Spleen (tissue), 7 donors: ENCODE results near the gene ROR1.

ENCODE experiments used
- POLR2A ChIP-seq, 3 donors: fragments of 450-650 bp; IDR thresholded peaks; one replicate each; pipeline ENCODE4 v1.5.1; 2017; ENCODE audit warnings: antibody characterized with exemption in 3 of 3, mild to moderate bottlenecking in 1 of 3
- POLR2AphosphoS5 ChIP-seq, 3 donors: sonication (generic); formaldehyde crosslinking; IDR thresholded peaks; one replicate each; pipeline ENCODE4 v1.5.1; 2017; ENCODE audit warnings: antibody characterized with exemption in 3 of 3
- TF ChIP-seq, protein P1 (sequence below), 11 experiments: fragments of 200-600 bp in 7 of 11; fragments of 450-650 bp in 4 of 11; sonication (generic) in 4 of 11; IDR thresholded peaks in 8 of 11; conservative IDR thresholded peaks in 3 of 11; 1 replicate in 7 of 11; 2 replicates in 4 of 11; pipeline versions ENCODE4 v1.4.0 to v1.8.0; 2016 to 2021; ENCODE audit warnings: antibody characterized with exemption in 11 of 11, inconsistent platforms in 4 of 11, mild to moderate bottlenecking in 1 of 11
- donor health status: DM: no; HTN: no; CAD: no; lungs with moderate emphysema.
- donor health status: DM: no; HTN: no; CAD: no.
- donor health status: DM: no; HTN: no; CAD: no.

DNA sequence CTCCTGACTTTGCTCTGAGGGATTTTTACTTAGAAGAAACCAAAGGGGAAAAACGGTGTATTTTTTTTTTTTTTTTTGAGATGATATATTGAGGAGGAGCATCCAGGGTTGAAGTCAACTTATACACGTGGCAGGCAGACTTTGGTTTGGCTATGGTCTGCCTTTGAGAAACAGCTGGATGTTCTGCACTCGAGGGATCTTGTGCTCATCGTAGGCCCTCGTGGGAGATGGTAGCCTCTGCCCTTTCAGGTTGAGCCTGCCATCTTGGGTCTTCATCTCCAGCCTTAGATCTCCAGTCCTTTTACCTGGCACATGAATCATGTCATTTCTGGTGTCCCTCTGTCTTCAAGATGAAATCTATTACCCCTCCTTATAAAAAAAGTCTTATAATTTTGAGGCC is 362.5 kb downstream of the ROR1 start:
- TF ChIP-seq, protein P1, sequence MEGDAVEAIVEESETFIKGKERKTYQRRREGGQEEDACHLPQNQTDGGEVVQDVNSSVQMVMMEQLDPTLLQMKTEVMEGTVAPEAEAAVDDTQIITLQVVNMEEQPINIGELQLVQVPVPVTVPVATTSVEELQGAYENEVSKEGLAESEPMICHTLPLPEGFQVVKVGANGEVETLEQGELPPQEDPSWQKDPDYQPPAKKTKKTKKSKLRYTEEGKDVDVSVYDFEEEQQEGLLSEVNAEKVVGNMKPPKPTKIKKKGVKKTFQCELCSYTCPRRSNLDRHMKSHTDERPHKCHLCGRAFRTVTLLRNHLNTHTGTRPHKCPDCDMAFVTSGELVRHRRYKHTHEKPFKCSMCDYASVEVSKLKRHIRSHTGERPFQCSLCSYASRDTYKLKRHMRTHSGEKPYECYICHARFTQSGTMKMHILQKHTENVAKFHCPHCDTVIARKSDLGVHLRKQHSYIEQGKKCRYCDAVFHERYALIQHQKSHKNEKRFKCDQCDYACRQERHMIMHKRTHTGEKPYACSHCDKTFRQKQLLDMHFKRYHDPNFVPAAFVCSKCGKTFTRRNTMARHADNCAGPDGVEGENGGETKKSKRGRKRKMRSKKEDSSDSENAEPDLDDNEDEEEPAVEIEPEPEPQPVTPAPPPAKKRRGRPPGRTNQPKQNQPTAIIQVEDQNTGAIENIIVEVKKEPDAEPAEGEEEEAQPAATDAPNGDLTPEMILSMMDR (IDR thresholded peaks at IDR 0.05 in 8 of 11, conservative IDR thresholded peaks at IDR 0.05 in 3 of 11), result no peak
- TF ChIP-seq POLR2AphosphoS5 (IDR thresholded peaks at IDR 0.05), result no peak
- no peak for TF ChIP-seq POLR2A (IDR thresholded peaks at IDR 0.05)
